ENCODE data around the gene CDKN2D.
A peak's percentile ranks its signal among the peaks of the same experiment; 100 is the strongest.
"Not testable (repeated sequence)": the region's sequence is repeated elsewhere in the genome, so short reads cannot be mapped to it uniquely, and the experiment has no call there.

Gene CDKN2D

GRCh38 chr19:10593148-10593547 lies 24.4 kb upstream of the CDKN2D start:
- H3K9me3 Mint-ChIP-seq = no peaks in the 10 kb centered on the region
- H3K27ac Mint-ChIP-seq = no peak overlapping the region
- peaks cover 41% of the 10 kb centered on the region for H3K4me1 Mint-ChIP-seq (ENCODE audit: low read depth)
- no peaks in the 10 kb centered on the region for H3K27me3 Mint-ChIP-seq
- no peak overlapping the region for H3K4me3 Mint-ChIP-seq
- intact Hi-C loops (cut with micrococcal nuclease) = no loop called here
- no peaks in the 10 kb centered on the region for H3K36me3 Mint-ChIP-seq (ENCODE audit: low read depth)

GRCh38 chr19:10587839-10588150 lies 19.0 kb upstream of the CDKN2D start:
- intact Hi-C loops (cut with micrococcal nuclease) = no loop called here
- Mint-ChIP-seq H3K27me3 (peaks cover 22% of the 10 kb centered on the region), H3K36me3 (ENCODE audit: low read depth) (no peaks in the 10 kb centered on the region), H3K4me3 (no peak overlapping the region), H3K9me3 (no peaks in the 10 kb centered on the region), H3K4me1 (ENCODE audit: low read depth) (no peaks in the 10 kb centered on the region), H3K27ac (no peak overlapping the region)

- Mint-ChIP-seq H3K27me3 (peaks cover 22% of the 10 kb centered on the region), H3K4me3 (no peak within 1 kb of the TSS), H3K4me1 (ENCODE audit: low read depth) (no peaks in the 10 kb centered on the region), H3K9me3 (no peaks in the 10 kb centered on the region), H3K36me3 (ENCODE audit: low read depth) (no peaks in the 10 kb centered on the region), H3K27ac (no peak within 1 kb of the TSS)
- intact Hi-C loops (cut with micrococcal nuclease) = no loop called here
These were observed 18.5 kb upstream of the CDKN2D start, which contains the start of gene AP1M2 for GRCh38 chr19:10587022-10587838. Gene AP1M2, minus strand, starts transcription at chr19:10587312. Its CDS starts 81 bp downstream, at chr19:10587231.

- Mint-ChIP-seq H3K27ac (no peak overlapping the region), H3K36me3 (ENCODE audit: low read depth) (no peaks in the 10 kb centered on the region), H3K4me1 (ENCODE audit: low read depth) (no peaks in the 10 kb centered on the region), H3K4me3 (no peak overlapping the region), H3K9me3 (no peaks in the 10 kb centered on the region), H3K27me3 (peaks cover 22% of the 10 kb centered on the region)
- intact Hi-C loops (cut with micrococcal nuclease) = no loop called here
These were observed 17.6 kb upstream of the CDKN2D start for GRCh38 chr19:10586396-10586795.

- no peaks in the 10 kb centered on the region for H3K9me3 Mint-ChIP-seq
- no peak overlapping the region for H3K27ac Mint-ChIP-seq
- intact Hi-C loops (cut with micrococcal nuclease) = no loop called here
- no peaks in the 10 kb centered on the region for H3K36me3 Mint-ChIP-seq (ENCODE audit: low read depth)
- H3K27me3 Mint-ChIP-seq = peaks cover 22% of the 10 kb centered on the region
- H3K4me3 Mint-ChIP-seq = no peak overlapping the region
- no peaks in the 10 kb centered on the region for H3K4me1 Mint-ChIP-seq (ENCODE audit: low read depth)
These were observed 14.4 kb upstream of the CDKN2D start for GRCh38 chr19:10583036-10583776.

- Mint-ChIP-seq H3K4me3 (no peak overlapping the region), H3K27me3 (peaks cover 13% of the 10 kb centered on the region), H3K4me1 (ENCODE audit: low read depth) (no peaks in the 10 kb centered on the region), H3K36me3 (ENCODE audit: low read depth) (no peaks in the 10 kb centered on the region), H3K9me3 (no peaks in the 10 kb centered on the region), H3K27ac (no peak overlapping the region)
- intact Hi-C loops (cut with micrococcal nuclease) = no loop called here
These were observed 13.3 kb upstream of the CDKN2D start for GRCh38 chr19:10582091-10582490.

GRCh38 chr19:10580979-10581631 lies 12.3 kb upstream of the CDKN2D start:
- no peak overlapping the region for H3K4me3 Mint-ChIP-seq
- no peak overlapping the region for H3K27ac Mint-ChIP-seq

GRCh38 chr19:10577951-10578350 lies 9.2 kb upstream of the CDKN2D start:
- no peaks in the 10 kb centered on the region for H3K9me3 Mint-ChIP-seq
- H3K27ac Mint-ChIP-seq = no peak overlapping the region
- no peaks in the 10 kb centered on the region for H3K36me3 Mint-ChIP-seq (ENCODE audit: low read depth)
- intact Hi-C loops (cut with micrococcal nuclease) = loop anchor here (10.0 kb wide), 1 partner anchor 93 kb away; no protein-coding TSS in a partner anchor
- peaks cover under 1% of the 10 kb centered on the region for H3K27me3 Mint-ChIP-seq
- no peaks in the 10 kb centered on the region for H3K4me1 Mint-ChIP-seq (ENCODE audit: low read depth)
- H3K4me3 Mint-ChIP-seq = no peak overlapping the region

More at GRCh38 chr19:10580979-10581631, 12.3 kb upstream of the CDKN2D start:
- intact Hi-C loops (cut with micrococcal nuclease) = loop anchor here (1.0 kb wide), 2 partner anchors 63 to 119 kb away; no protein-coding TSS in a partner anchor
- Mint-ChIP-seq H3K4me1 (ENCODE audit: low read depth) (no peaks in the 10 kb centered on the region), H3K36me3 (ENCODE audit: low read depth) (no peaks in the 10 kb centered on the region), H3K27me3 (peaks cover 6% of the 10 kb centered on the region), H3K9me3 (no peaks in the 10 kb centered on the region)

GRCh38 chr19:10575011-10575716 lies 6.4 kb upstream of the CDKN2D start:
- H3K4me3 Mint-ChIP-seq = no peak overlapping the region
- intact Hi-C loops (cut with micrococcal nuclease) = loop anchor here (10.0 kb wide), 1 partner anchor 90 kb away; no protein-coding TSS in a partner anchor
- H3K9me3 Mint-ChIP-seq = no peaks in the 10 kb centered on the region
- H3K27me3 Mint-ChIP-seq = peaks cover 6% of the 10 kb centered on the region
- no peaks in the 10 kb centered on the region for H3K36me3 Mint-ChIP-seq (ENCODE audit: low read depth)
- H3K27ac Mint-ChIP-seq = no peak overlapping the region
- H3K4me1 Mint-ChIP-seq (ENCODE audit: low read depth) = peaks cover 14% of the 10 kb centered on the region

- intact Hi-C loops (cut with micrococcal nuclease) = loop anchor here (10.0 kb wide), 1 partner anchor 90 kb away; no protein-coding TSS in a partner anchor
- no peak overlapping the region for H3K27ac Mint-ChIP-seq
- no peaks in the 10 kb centered on the region for H3K9me3 Mint-ChIP-seq
- H3K4me1 Mint-ChIP-seq (ENCODE audit: low read depth) = peaks cover 17% of the 10 kb centered on the region
- H3K36me3 Mint-ChIP-seq (ENCODE audit: low read depth) = no peaks in the 10 kb centered on the region
- H3K4me3 Mint-ChIP-seq = no peak overlapping the region
- H3K27me3 Mint-ChIP-seq = peaks cover 6% of the 10 kb centered on the region
These were observed 5.7 kb upstream of the CDKN2D start for GRCh38 chr19:10574462-10574861.

- intact Hi-C loops (cut with micrococcal nuclease) = loop anchor here (10.0 kb wide), 1 partner anchor 89 kb away; no protein-coding TSS in a partner anchor
- not testable (repeated sequence) for H3K27ac Mint-ChIP-seq; H3K36me3 Mint-ChIP-seq (ENCODE audit: low read depth); H3K9me3 Mint-ChIP-seq; H3K27me3 Mint-ChIP-seq; H3K4me3 Mint-ChIP-seq
- peaks cover 22% of the 10 kb centered on the region for H3K4me1 Mint-ChIP-seq (ENCODE audit: low read depth)
These were observed 5.0 kb upstream of the CDKN2D start for GRCh38 chr19:10573793-10574192.

- intact Hi-C loops (cut with micrococcal nuclease) = loop anchor here (2.0 to 5.0 kb wide), 2 partner anchors 65 to 129 kb away; partner anchors contain the start of gene KEAP1
- Mint-ChIP-seq H3K27ac (peak overlapping the region; percentile 88), H3K4me3 (peak overlapping the region; percentile 78), H3K9me3 (no peaks in the 10 kb centered on the region), H3K36me3 (ENCODE audit: low read depth) (peaks cover 12% of the 10 kb centered on the region), H3K27me3 (peaks cover 6% of the 10 kb centered on the region), H3K4me1 (ENCODE audit: low read depth) (peaks cover 61% of the 10 kb centered on the region)
These were observed 535 bp downstream of the CDKN2D start for GRCh38 chr19:10568062-10568825.

- peak overlapping the region; percentile 88 for H3K27ac Mint-ChIP-seq
- H3K4me3 Mint-ChIP-seq = peak overlapping the region; percentile 78
- H3K36me3 Mint-ChIP-seq (ENCODE audit: low read depth) = peaks cover 14% of the 10 kb centered on the region
- no peaks in the 10 kb centered on the region for H3K9me3 Mint-ChIP-seq
- H3K4me1 Mint-ChIP-seq (ENCODE audit: low read depth) = peaks cover 59% of the 10 kb centered on the region
- intact Hi-C loops (cut with micrococcal nuclease) = loop anchor here (2.0 to 5.0 kb wide), 2 partner anchors 65 to 130 kb away; partner anchors contain the start of gene KEAP1
- H3K27me3 Mint-ChIP-seq = peaks cover 3% of the 10 kb centered on the region
These were observed 1.1 kb downstream of the CDKN2D start for GRCh38 chr19:10567656-10568055.
